Kidney (tissue), 14 donors: ENCODE results near the gene TMEM242. TPM values are rescaled to one million over a fixed set of nuclear protein-coding genes. Genes with fewer than 3 reads are reported as not detected.

Experiments
- DNase-seq, 5 donors: peaks; one replicate each; pipeline ENCODE4 v3.0.0-alpha.2; 2013 to 2020
- FAIRE-seq: peaks from 2 replicates; lab custom pipeline; 2012; peaks lifted over from hg19 to GRCh38; lab: Jason Lieb, UNC
- H3K27ac ChIP-seq, 2 donors: one replicate each; pipeline ENCODE4 v1.7.0; 2013; ENCODE audit warnings: low read depth in 2 of 2, low read length in 2 of 2, inconsistent platforms in 1 of 2
- H3K27me3 ChIP-seq: one replicate; pipeline ENCODE4 v1.7.1; 2013; ENCODE audit warnings: low read length, inconsistent platforms; ENCODE audit not compliant: control insufficient read depth, insufficient read depth
- H3K36me3 ChIP-seq, 3 donors: one replicate each; pipeline versions ENCODE4 v1.7.0 to v1.7.1; 2013; ENCODE audit warnings: low read length in 3 of 3, control low read depth in 1 of 3, inconsistent platforms in 1 of 3; ENCODE audit not compliant: insufficient read depth in 3 of 3, control insufficient read depth in 2 of 3
- H3K4me1 ChIP-seq, 3 donors: one replicate each; pipeline versions ENCODE4 v1.7.0 to v1.7.1; 2013; ENCODE audit warnings: low read length in 3 of 3, inconsistent platforms in 1 of 3, low read depth in 1 of 3; ENCODE audit not compliant: control insufficient read depth in 2 of 3, insufficient read depth in 2 of 3
- H3K4me3 ChIP-seq, 3 donors: one replicate each; pipeline versions ENCODE4 v1.7.0 to v1.8.1; 2013; ENCODE audit warnings: low read length in 3 of 3, control low read depth in 1 of 3, inconsistent platforms in 1 of 3
- H3K9ac ChIP-seq, 3 donors: one replicate each; pipeline versions ENCODE4 v1.7.0 to v1.7.1; 2013; ENCODE audit warnings: low read length in 3 of 3, control low read depth in 1 of 3, inconsistent platforms in 1 of 3
- H3K9me3 ChIP-seq, 3 donors: one replicate each; pipeline versions ENCODE4 v1.7.0 to v1.7.1; 2013; ENCODE audit warnings: low read length in 3 of 3, control low read depth in 1 of 3, inconsistent platforms in 1 of 3; ENCODE audit not compliant: control insufficient read depth in 2 of 3, insufficient read depth in 1 of 3
- CTCF ChIP-seq: IDR thresholded peaks from 3 replicates; pipeline ENCODE4 v1.5.1; 2012; ENCODE audit warnings: mild to moderate bottlenecking, moderate library complexity, borderline replicate concordance; ENCODE audit not compliant: insufficient read depth; ENCODE audit errors: extremely low read depth
- intact Hi-C: fragments of 100-400 bp; cut with DNase I; formaldehyde crosslinking; loops from one replicate; pipeline ENCODE4 v1.11.1; 2022
- polyA plus RNA-seq: library from polyadenylated mRNA; stranded (reverse); fragments of 350-450 nt; fragmentation: Illumina TruSeq; extraction: RNeasy Lipid Tissue Mini Kit (QIAGEN cat#74804); gene quantifications from one replicate; pipeline ENCODE4 v1.2.3, GENCODE V29; 2014; ENCODE audit warnings: low read depth, low replicate concordance; ENCODE audit not compliant: insufficient read depth
- total RNA-seq: library from RNA; stranded (reverse); fragmentation: NEBNext Ultra II Directional; extraction: Animal tissue kit (Norgen Biotek cat#: 25700); gene quantifications from one replicate; pipeline ENCODE4 v1.2.1, GENCODE V29; 2021
- donor health status: control.
- donor health status: control.
- donor health status: control.
- donor health status: control.
- donor health status: control.
- donor health status: DM: yes; HTN: yes; CAD: no.
- donor health status: Normal renal cell carcinoma (clear cell type).

TMEM242 gene
- total and polyA plus RNA-seq, 2 donors from 2014 or later, result 14.2 to 14.3 TPM

DNA sequence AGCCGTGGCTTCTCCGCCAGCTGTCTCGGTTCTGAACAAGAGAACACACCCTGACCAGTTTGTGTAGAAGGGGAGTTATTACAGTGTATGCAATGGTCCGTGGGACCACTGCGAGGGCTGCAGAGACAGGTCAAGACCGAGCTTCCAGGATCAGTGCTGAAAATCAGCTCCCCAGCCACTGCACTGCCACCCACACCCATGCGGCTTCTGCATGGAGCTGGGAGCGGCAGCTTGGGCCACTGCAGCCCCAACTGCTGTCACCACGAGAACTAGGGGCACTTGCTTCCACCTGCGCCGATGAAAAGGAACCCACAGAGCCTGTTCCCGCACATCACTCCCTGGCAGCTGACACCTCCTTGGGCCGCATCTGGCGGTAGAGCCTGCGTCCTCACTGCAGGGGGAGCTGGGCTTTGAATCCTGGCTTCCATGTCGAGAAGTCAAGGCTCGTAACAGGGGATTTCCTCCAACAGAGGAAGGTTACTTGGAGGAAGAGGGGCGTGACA lies 56.2 kb downstream of the TMEM242 start:
- no peak for FAIRE-seq
- TF ChIP-seq CTCF, result no peak
- H3K4me1 ChIP-seq, result peaks cover 3 to 16% (median 8%) of the 10 kb centered on the region in 3 donors

DNA sequence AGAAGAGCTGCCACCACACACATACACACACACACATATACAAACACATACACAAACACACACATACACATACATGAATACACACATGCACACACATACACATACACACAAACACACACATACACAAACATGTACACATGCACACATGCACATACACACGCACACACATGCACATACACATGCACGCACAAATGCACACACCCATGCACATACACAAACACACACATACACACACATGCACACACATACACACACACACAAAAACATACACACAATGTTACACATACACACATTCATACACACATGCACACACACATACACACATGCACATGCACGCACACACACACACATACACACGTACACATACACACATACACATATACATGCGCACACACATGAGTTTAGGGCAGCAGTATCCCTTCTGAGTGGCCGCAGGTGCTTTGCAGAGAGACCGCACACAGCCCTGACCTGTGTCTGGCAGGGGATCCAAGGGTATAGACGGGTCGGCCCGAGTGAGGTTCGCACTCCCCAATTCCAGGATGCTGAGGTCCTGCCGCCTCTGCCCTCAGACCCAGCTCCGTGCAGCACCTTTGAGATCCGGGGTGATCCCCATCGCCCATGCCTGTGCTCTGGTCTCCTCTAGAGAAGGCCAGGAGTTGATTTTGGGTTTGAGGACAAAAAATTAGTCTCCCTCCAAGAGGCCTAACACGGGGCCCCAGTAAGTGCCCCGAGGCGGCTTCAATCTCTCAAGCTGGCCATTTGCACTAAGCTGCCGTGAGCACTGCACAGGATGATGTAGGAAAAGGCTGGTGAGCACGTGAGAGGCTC lies 56.8 kb downstream of the TMEM242 start:
- TF ChIP-seq CTCF, result no peak
- peaks cover 0 to 3% (median 0%) of the 10 kb centered on the region in 3 donors for H3K9me3 ChIP-seq
- H3K27me3 ChIP-seq, result no peaks in the 10 kb centered on the region
- H3K27ac ChIP-seq, result no peak overlapping the region
- FAIRE-seq (no peak), DNase-seq (no peak)
- no peak overlapping the region for H3K9ac ChIP-seq
- intact Hi-C loops, result no loop called here
- no peaks in the 10 kb centered on the region for H3K36me3 ChIP-seq
- H3K4me3 ChIP-seq, result peak overlapping the region in 1 of 3 donors; percentile 32
- H3K4me1 ChIP-seq, result peaks cover 3 to 16% (median 8%) of the 10 kb centered on the region in 3 donors

More for the DNA sequence above, 56.2 kb downstream of the TMEM242 start:
- H3K9ac ChIP-seq, result no peak overlapping the region
- H3K27ac ChIP-seq, result no peak overlapping the region
- peaks cover 0 to 3% (median 0%) of the 10 kb centered on the region in 3 donors for H3K9me3 ChIP-seq
- no peaks in the 10 kb centered on the region for H3K27me3 ChIP-seq
- no peaks in the 10 kb centered on the region for H3K36me3 ChIP-seq
- H3K4me3 ChIP-seq, result no peak overlapping the region
- intact Hi-C loops, result no loop called here
- no peak for DNase-seq

DNA sequence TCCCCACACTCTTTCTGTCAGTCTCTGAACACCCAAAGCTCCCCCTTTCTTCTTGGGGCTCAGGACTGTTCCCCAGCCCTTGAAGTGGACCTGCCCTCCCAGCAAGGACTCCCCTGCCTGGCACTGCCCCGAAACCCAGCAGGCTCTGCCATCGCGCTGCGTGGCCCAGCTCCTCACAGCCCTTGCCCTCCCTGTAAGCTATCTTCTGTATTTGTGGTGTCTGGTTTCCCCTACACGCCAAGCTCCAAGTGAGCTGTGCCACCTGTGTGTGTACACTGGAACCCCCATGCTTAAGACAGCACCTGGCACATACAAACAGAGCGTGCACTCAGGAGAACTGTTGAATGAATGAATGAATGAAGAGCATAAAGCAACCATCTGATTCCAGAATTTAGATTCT lies 57.7 kb downstream of the TMEM242 start:
- intact Hi-C loops, result no loop called here
- Histone ChIP-seq H3K9me3 (peaks cover 0 to 3% (median 0%) of the 10 kb centered on the region in 3 donors), H3K4me1 (peaks cover 3 to 16% (median 8%) of the 10 kb centered on the region in 3 donors), H3K4me3 (no peak overlapping the region), H3K27me3 (no peaks in the 10 kb centered on the region), H3K27ac (no peak overlapping the region), H3K9ac (no peak overlapping the region), H3K36me3 (no peaks in the 10 kb centered on the region)
- FAIRE-seq, result no peak
- no peak for TF ChIP-seq CTCF
- DNase-seq, result peak in 2 of 5 donors; percentile 51 to 61
